ENCODE measurements around the gene AKAP17A. TPM values are rescaled to one million over a fixed set of nuclear protein-coding genes. Genes with fewer than 3 reads are reported as not detected.

Gene AKAP17A
- total and polyA plus RNA-seq, 2 of the 8 experiments (the other 6 are each of a cell fraction or from before 2014, with no cell fraction given) = 14.0 to 41.2 TPM

- WGBS, 2 experiments (ENCODE audit: extremely low coverage in 1 of 2, insufficient coverage in 1 of 2, insufficient read length in 1 of 2, insufficient replicate concordance in 2 of 2, low coverage in 1 of 2, low lambda C conversion rate in 2 of 2, missing lambda C conversion rate in 1 of 2) = 81% methylated on average over 9 of the region's 12 CpGs; no CpG with 5 or more reads in 1 of the 2 experiments
- Histone ChIP-seq H4K20me1 (replicated peaks in 1 of 2; ENCODE audit: control insufficient read depth in 1 of 2, insufficient read depth in 2 of 2, low read length in 2 of 2) (no peaks in the 10 kb centered on the region), H3K4me2 (ENCODE audit: insufficient read depth in 1 of 2, low read depth in 2 of 2, low read length in 2 of 2) (no peak overlapping the region), H3K4me3 (ENCODE audit: extremely low read depth in 1 of 4, insufficient read depth in 2 of 4, low read depth in 3 of 4, low read length in 4 of 4) (no peak overlapping the region), H4K8ac (ENCODE audit: extremely low read depth, insufficient read depth, low read length) (no peak overlapping the region), H3K79me1 (ENCODE audit: low read depth, low read length) (no peaks in the 10 kb centered on the region), H2AFZ (ENCODE audit: low read length) (no peak overlapping the region), H3K9me3 (ENCODE audit: insufficient read depth in 2 of 2, low read depth in 1 of 2, low read length in 1 of 2) (no peaks in the 10 kb centered on the region), H2BK20ac (ENCODE audit: low read length) (no peak overlapping the region), H3K79me2 (ENCODE audit: control insufficient read depth in 1 of 2, insufficient read depth in 2 of 2, low read length in 2 of 2) (no peaks in the 10 kb centered on the region), H3K9ac (replicated peaks in 1 of 4; ENCODE audit: extremely low read depth in 1 of 4, low read depth in 3 of 4, low read length in 3 of 4) (no peak overlapping the region), H3K14ac (ENCODE audit: insufficient read length) (no peak overlapping the region), H3K23ac (ENCODE audit: insufficient read length) (no peak overlapping the region), H3K56ac (replicated peaks; ENCODE audit: insufficient read length, low read depth, low read length) (no peak overlapping the region), H3K23me2 (ENCODE audit: low read depth, low read length) (no peaks in the 10 kb centered on the region), H2BK12ac (ENCODE audit: low read depth, low read length) (no peak overlapping the region), H3K18ac (ENCODE audit: extremely low read depth, low read length) (no peak overlapping the region), H2AK5ac (ENCODE audit: low read depth, low read length) (0 out of 2 replicates have a peak overlapping the region, but pooled peaks have one; percentile 6), H4K91ac (replicated peaks; ENCODE audit: insufficient read length, low read length) (no peak overlapping the region), H2BK5ac (ENCODE audit: low read depth, low read length) (no peak overlapping the region), H3K4me1 (replicated peaks in 1 of 4; ENCODE audit: control insufficient read depth in 3 of 4, insufficient read depth in 4 of 4, low read length in 3 of 4) (peaks cover 0 to 4% (median 3%) of the 10 kb centered on the region in 4 experiments; a peak in 2 of 7 replicates), H3K4ac (replicated peaks; ENCODE audit: insufficient read length, low read depth, low read length) (no peak overlapping the region), H3K27ac (ENCODE audit: low read depth, low read length) (no peak overlapping the region), H4K5ac (ENCODE audit: insufficient read length, low read depth, low read length) (no peak overlapping the region), H2BK15ac (ENCODE audit: low read length) (no peak overlapping the region), H3K27me3 (replicated peaks in 1 of 4; ENCODE audit: control insufficient read depth in 3 of 4, extremely low read depth in 1 of 4, insufficient read depth in 3 of 4, low read length in 3 of 4) (no peaks in the 10 kb centered on the region), H3K36me3 (ENCODE audit: control insufficient read depth in 2 of 4, insufficient read depth in 4 of 4, low read length in 3 of 4) (no peaks in the 10 kb centered on the region), H2BK120ac (replicated peaks; ENCODE audit: low read depth, low read length) (no peak overlapping the region)
- no peak for DNase-seq (ENCODE audit: low read depth in 1 of 2, low spot score in 2 of 2)
- POLR2A ChIA-PET (ENCODE audit: partially characterized antibody) = no interaction called here
- no peak for TF ChIP-seq CHD2 (IDR thresholded peaks at IDR 0.05; ENCODE audit: low read length)
- no peak for TF ChIP-seq POLR2AphosphoS5 (IDR thresholded peaks at IDR 0.05; ENCODE audit: low read depth, low read length)
- TF ChIP-seq EP300 (IDR thresholded peaks at IDR 0.05; ENCODE audit: borderline replicate concordance in 1 of 2, low read depth in 2 of 2, low read length in 2 of 2) = no peak
- no peak for TF ChIP-seq POLR2A (IDR thresholded peaks at IDR 0.05; ENCODE audit: control extremely low read depth in 1 of 2, low read depth in 2 of 2, low read length in 2 of 2)
- TF ChIP-seq YY1 (IDR thresholded peaks at IDR 0.05; ENCODE audit: low read depth, low read length) = no peak
- TF ChIP-seq TCF12 (IDR thresholded peaks at IDR 0.05; ENCODE audit: low read depth, low read length) = no peak
- no peak for TF ChIP-seq MAFK (IDR thresholded peaks at IDR 0.05; ENCODE audit: low read depth, low read length)
- TF ChIP-seq FOSL1 (IDR thresholded peaks at IDR 0.05; ENCODE audit: insufficient read depth, low read depth, low read length) = no peak
- no peak for TF ChIP-seq GTF2F1 (IDR thresholded peaks at IDR 0.05; ENCODE audit: borderline replicate concordance, low read depth, low read length)
- TF ChIP-seq, protein P1, sequence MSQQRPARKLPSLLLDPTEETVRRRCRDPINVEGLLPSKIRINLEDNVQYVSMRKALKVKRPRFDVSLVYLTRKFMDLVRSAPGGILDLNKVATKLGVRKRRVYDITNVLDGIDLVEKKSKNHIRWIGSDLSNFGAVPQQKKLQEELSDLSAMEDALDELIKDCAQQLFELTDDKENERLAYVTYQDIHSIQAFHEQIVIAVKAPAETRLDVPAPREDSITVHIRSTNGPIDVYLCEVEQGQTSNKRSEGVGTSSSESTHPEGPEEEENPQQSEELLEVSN (IDR thresholded peaks at IDR 0.05) = no peak
- TF ChIP-seq SP1 (IDR thresholded peaks at IDR 0.05; ENCODE audit: low read depth, low read length) = no peak
- TF ChIP-seq SP4 (IDR thresholded peaks at IDR 0.05; ENCODE audit: low read length) = no peak
- FAIRE-seq = no peak
- CTCF ChIA-PET (ENCODE audit: partially characterized antibody) = no interaction called here
Measured at GRCh38 chrX:1610736-1611135, 19.3 kb downstream of the AKAP17A start.

Measured in H1 (cell line).